Measurements from ENCODE around the gene RPS19BP1. TPM values are rescaled to one million over a fixed set of nuclear protein-coding genes. Genes with fewer than 3 reads are reported as not detected.

Gene RPS19BP1
- polyA plus RNA-seq, 2 of the 4 experiments (the other 2 are of a cell fraction), result 51.1 to 74.0 TPM

DNA sequence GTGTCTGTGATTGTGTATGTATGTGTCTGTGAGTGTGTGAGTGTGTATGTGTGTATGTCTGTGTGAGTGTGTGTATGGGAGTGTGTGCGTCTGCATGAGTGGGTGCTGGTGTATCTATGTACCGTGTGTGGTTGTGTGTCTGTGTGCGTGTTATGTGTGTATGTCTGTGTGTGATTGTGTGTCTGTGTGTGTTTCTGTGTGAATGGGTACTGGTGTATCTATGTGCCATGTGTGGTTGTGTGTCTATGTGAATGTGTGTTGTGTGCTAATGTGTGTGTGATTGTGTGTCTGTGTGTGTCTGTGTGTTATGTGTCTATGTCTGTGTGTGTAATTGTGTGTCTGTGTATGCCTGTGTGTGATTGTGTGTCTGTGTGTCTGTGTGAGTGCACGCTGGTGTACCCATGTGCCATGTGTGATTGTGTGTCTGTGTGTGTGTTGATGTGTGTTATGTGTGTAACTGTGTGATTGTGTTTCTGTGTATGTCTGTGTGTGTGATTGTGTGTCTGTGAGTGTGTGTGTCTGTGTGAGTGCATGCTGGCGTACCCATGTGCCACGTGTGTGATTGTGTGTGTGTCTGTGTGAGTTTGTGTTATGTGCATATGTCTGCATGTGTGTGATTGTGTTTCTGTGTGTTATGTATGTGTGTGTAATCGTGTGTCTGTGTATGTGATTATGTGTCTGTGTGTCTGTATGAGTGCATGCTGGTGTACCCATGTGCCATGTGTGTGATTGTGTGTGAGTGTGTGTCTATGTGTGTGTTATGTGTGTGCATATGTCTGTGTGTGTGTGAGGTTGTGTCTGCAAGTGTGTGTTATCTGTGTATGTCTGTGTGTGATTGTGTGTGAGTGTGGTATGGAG lies 31.3 kb upstream of the RPS19BP1 start:
- ATAC-seq, result no peak
- WGBS (ENCODE audit: missing lambda C conversion rate), result 23% methylated on average over 7 of the region's 7 CpGs
- CTCF ChIA-PET, result interaction anchor here (1.3 kb wide), 1 partner anchor 29 kb away, joined by 3 read pairs; no protein-coding TSS in a partner anchor

DNA sequence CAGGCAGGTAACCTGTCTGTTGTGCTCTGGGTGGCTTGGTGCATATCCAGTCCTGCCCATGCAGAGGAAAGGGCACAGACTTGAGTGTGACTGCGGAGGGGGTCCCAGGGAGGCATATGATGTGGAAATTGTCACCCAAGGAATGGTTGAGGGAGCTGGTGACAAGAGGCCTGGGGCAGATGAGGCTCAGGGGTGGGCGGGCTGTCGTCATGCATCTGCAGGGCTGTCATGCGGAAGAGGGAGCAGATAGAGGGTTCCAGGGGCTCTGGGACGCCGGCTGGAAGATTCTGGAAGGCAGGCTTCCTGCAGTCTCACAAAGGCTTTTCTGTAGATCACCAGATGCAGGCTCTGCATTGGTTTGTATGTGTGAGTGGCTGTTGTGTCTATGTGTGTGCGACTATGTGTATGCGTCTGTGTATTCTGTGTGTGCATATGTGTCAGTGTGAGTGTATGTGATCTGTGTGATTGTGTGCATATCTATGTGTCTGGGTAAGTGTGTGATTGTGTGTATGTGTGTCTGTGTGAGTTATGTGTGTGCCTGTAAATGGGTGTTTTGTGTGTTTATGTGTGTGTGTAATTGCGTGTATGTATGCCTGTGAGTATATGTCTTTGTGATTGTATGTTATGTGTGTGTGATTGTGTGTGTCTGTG lies 30.4 kb upstream of the RPS19BP1 start:
- WGBS (ENCODE audit: missing lambda C conversion rate), result 80% methylated on average over 9 of the region's 9 CpGs
- no peak for ATAC-seq
- no peak overlapping the region for H3K4me3 ChIP-seq
- no peaks in the 10 kb centered on the region for H3K9me3 ChIP-seq
- H3K27ac ChIP-seq, result no peak overlapping the region
- H3K4me2 ChIP-seq, result no peak overlapping the region
- FAIRE-seq, result no peak
- no peak for DNase-seq (ENCODE audit: low read depth in 1 of 2, low spot score in 1 of 2)
- no peak for TF ChIP-seq HOXB13 (CRISPR knock-in tag; IDR thresholded peaks at IDR 0.05; ENCODE audit: low read depth)
- TF ChIP-seq FOSL2 (IDR thresholded peaks at IDR 0.05), result no peak
- TF ChIP-seq FOSL2 (CRISPR knock-in tag; IDR thresholded peaks at IDR 0.05), result no peak
- no peak for TF ChIP-seq POLR2AphosphoS2 (conservative IDR thresholded peaks at IDR 0.05; ENCODE audit: low read length)
- no peak for TF ChIP-seq NFE2L2 (conservative IDR thresholded peaks at IDR 0.05; ENCODE audit: low read length)
- CTCF ChIA-PET, result interaction anchor here (1.5 to 37.2 kb wide), 2 partner anchors 28 to 465 kb away, joined by 4 to 899 read pairs; no protein-coding TSS in a partner anchor
- H3K4me1 ChIP-seq, result 0 out of 3 replicates have a peak, but pooled peaks cover 5% of the 10 kb centered on the region
- POLR2A ChIA-PET, result no interaction called here

More for the DNA sequence above, 31.3 kb upstream of the RPS19BP1 start:
- H3K4me3 ChIP-seq, result no peak overlapping the region
- no peak overlapping the region for H3K27ac ChIP-seq
- no peak overlapping the region for H3K4me2 ChIP-seq
- DNase-seq (ENCODE audit: low read depth in 1 of 2, low spot score in 1 of 2), result no peak
- 0 out of 3 replicates have a peak, but pooled peaks cover 5% of the 10 kb centered on the region for H3K4me1 ChIP-seq
- no peak for FAIRE-seq
- H3K9me3 ChIP-seq, result no peaks in the 10 kb centered on the region
- POLR2A ChIA-PET, result no interaction called here
- TF ChIP-seq CBX2 (IDR thresholded peaks at IDR 0.05; ENCODE audit: borderline replicate concordance, low read depth) (no peak), RNF2 (IDR thresholded peaks at IDR 0.05; ENCODE audit: borderline replicate concordance, low read depth) (no peak), MAZ (IDR thresholded peaks at IDR 0.05; ENCODE audit: borderline replicate concordance, low read depth, low read length) (no peak), CBX8 (IDR thresholded peaks at IDR 0.05) (no peak), POLR2AphosphoS2 (conservative IDR thresholded peaks at IDR 0.05; ENCODE audit: low read length) (no peak), RAD21 (conservative IDR thresholded peaks at IDR 0.05 in 1 of 2, IDR thresholded peaks at IDR 0.05 in 1 of 2) (no peak), HEYL (CRISPR knock-in tag; IDR thresholded peaks at IDR 0.05) (no peak), MAFK (IDR thresholded peaks at IDR 0.05; ENCODE audit: partially characterized antibody) (no peak), JUNB (IDR thresholded peaks at IDR 0.05) (no peak), NFE2L2 (conservative IDR thresholded peaks at IDR 0.05; ENCODE audit: low read length) (no peak), MYC (IDR thresholded peaks at IDR 0.05; ENCODE audit: borderline replicate concordance, low read length) (no peak), ZNF302 (CRISPR knock-in tag; IDR thresholded peaks at IDR 0.05) (no peak)
- TF ChIP-seq, protein P1, sequence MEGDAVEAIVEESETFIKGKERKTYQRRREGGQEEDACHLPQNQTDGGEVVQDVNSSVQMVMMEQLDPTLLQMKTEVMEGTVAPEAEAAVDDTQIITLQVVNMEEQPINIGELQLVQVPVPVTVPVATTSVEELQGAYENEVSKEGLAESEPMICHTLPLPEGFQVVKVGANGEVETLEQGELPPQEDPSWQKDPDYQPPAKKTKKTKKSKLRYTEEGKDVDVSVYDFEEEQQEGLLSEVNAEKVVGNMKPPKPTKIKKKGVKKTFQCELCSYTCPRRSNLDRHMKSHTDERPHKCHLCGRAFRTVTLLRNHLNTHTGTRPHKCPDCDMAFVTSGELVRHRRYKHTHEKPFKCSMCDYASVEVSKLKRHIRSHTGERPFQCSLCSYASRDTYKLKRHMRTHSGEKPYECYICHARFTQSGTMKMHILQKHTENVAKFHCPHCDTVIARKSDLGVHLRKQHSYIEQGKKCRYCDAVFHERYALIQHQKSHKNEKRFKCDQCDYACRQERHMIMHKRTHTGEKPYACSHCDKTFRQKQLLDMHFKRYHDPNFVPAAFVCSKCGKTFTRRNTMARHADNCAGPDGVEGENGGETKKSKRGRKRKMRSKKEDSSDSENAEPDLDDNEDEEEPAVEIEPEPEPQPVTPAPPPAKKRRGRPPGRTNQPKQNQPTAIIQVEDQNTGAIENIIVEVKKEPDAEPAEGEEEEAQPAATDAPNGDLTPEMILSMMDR (IDR thresholded peaks at IDR 0.05), result no peak
- TF ChIP-seq, protein P2, sequence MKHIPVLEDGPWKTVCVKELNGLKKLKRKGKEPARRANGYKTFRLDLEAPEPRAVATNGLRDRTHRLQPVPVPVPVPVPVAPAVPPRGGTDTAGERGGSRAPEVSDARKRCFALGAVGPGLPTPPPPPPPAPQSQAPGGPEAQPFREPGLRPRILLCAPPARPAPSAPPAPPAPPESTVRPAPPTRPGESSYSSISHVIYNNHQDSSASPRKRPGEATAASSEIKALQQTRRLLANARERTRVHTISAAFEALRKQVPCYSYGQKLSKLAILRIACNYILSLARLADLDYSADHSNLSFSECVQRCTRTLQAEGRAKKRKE (CRISPR knock-in tag; IDR thresholded peaks at IDR 0.05; ENCODE audit: low read depth), result no peak
- TF ChIP-seq, protein P3, sequence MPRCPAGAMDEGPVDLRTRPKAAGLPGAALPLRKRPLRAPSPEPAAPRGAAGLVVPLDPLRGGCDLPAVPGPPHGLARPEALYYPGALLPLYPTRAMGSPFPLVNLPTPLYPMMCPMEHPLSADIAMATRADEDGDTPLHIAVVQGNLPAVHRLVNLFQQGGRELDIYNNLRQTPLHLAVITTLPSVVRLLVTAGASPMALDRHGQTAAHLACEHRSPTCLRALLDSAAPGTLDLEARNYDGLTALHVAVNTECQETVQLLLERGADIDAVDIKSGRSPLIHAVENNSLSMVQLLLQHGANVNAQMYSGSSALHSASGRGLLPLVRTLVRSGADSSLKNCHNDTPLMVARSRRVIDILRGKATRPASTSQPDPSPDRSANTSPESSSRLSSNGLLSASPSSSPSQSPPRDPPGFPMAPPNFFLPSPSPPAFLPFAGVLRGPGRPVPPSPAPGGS (IDR thresholded peaks at IDR 0.05), result no peak
